ENCODE measurements around the gene ANKFY1.
"Not testable (repeated sequence)": the region's sequence is repeated elsewhere in the genome, so short reads cannot be mapped to it uniquely, and the experiment has no call there.

Gene ANKFY1

DNA sequence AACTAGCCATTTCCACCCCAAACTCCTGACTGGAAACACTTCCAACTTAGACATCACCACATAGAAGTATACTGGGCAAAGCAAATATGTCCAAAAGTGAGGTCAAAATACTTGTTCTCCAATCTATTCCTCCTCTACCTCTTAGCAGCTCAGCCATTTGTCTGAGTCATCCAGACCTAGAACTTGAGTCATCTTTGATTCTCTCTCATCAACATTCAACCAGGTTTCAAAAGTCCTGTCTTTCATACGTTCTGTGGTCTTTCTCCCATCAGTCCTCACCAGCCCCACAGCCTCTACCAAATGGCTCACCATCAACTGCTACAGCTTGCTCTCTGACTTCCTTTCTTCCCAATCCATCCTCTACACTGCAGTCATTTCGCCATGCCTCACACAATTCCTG is 6.8 kb downstream of the ANKFY1 start:
- no peak for DNase-seq (ENCODE audit: low read depth)

DNA sequence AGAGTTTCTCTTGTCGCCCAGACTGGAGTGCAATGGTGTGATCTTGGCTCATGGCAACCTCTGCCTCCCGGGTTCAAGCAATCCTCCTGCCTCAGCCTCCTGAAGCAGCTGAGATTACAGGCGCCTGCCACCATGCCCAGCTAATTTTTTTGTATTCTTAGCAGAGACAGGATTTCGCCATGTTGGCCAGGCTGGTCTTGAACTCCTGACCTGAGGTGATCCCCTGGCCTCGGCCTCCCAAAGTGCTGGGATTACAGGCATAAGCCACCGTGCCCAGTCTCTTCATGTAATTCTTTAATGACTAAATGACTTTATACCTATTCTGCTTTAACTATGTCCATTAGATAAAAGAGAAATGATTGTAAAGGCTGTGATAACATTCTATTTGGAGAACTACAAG is 8.5 kb downstream of the ANKFY1 start:
- not testable (repeated sequence) for DNase-seq (ENCODE audit: low read depth)

GRCh38 chr17:4250887-4251286 is 12.9 kb downstream of the ANKFY1 start:
- no peak for DNase-seq (ENCODE audit: low read depth)

DNA sequence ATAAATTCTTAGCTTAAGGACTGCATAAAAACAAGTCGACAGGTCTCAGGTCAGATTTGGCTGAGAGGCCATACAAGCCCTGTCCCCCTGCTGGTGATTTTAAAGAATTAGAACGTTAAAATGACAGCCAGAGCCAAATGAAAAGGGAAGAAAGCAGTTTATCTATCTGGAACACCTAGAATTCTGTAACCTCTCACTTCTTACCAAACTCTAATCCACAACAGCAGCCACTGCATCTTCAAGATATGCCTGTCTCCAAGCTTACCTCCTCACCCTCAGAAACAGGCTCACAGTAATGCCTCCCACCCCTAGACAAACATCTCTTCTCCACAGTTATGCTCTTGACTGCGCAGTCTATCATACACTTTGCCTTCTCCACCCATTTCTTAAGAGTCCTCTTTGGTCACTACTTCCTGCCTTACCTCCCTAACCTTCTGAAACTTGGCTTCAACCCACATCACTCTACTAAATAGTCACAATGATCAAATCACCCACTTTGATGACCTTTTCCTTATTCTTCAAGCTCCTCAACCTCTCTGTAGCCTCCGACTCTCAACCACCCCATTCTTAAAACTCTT is 14.2 kb downstream of the ANKFY1 start:
- DNase-seq (ENCODE audit: low read depth): no peak

DNA sequence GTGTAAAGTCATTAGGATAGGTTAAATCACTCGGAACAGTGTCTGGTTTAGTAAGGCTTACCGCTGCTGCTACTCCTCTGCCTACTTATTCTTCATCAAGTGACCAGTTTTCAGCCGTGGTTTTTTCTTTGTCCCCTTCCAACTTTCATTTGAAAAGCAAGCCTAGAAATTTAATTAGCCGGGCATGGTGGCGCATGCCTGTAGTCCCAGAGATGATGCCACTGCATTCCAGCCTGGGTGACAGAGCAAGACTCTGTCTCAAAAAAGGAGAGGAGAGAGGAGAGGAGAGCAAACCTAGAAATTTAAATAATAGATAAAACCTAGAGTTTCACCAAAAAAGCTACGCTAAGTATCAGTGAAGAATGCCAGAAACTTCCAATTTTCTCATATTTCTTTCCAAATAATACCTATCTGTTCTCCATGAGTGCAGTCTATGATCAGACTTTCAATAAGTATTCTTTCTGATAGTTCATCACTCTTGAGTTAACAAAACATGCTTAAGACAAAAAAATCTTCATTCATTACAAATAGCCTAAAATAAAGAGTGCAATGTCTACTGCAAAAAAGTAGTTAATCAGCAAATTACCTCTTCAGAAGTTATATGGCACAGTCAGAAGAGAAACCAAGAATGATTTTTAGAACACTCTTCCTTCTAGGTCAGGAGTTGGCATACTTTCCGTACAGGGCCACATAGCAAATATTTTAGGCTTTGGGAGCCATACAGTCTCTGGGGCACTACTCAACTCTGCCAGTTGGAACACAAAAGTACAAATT is 15.1 kb downstream of the ANKFY1 start:
- no peak for DNase-seq (ENCODE audit: low read depth)

DNA sequence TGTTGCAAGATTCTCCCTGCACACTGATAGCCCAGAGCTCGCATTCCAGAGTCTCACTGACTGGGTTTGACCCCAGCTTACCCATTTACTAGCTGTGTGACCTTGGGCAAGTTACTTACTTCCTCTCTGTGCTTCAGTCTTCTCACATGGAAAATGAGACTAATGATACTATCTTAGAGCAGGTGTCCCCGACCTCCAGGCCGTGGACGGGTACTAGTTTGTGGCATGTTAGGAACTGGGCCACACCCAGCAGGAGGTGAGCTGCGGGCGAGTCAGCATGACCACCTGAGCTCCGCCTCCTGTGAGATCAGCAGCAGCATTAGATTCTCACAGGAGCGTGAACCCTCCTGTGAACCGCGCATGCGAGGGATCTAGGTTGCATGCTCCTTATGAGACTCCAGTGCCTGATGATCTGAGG is 15.8 kb downstream of the ANKFY1 start:
- DNase-seq (ENCODE audit: low read depth): no peak

DNA sequence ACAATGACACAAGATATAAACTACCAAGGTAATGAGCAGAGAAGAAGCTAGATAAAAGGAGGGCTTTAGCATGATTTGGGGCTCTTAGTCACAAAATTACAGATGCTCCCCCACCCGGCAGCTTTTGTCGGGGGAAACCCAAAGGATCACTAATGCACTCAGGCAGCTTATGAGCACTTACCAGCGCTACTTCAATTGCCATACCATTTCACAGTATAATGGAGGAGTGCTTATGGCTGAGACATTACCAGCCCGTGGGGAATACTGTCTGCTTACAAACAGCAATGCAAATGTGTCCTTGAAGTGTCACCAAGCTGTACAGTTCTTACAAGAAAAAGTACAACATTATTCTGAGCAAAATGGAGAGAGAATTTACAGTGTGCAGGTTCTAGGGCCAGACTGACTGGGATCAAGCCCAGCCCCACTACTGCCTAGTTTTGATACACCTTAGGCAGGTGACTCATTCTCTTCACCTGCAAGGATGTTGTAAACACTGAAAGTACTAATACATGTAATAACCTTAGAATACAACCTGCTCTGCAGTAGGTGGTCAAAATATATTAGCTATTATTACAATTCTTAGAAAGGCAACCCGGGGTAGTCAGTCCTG is 16.3 kb downstream of the ANKFY1 start:
- no peak for DNase-seq (ENCODE audit: low read depth)

GRCh38 chr17:4246674-4247073 is 17.1 kb downstream of the ANKFY1 start:
- DNase-seq (ENCODE audit: low read depth): no peak

DNA sequence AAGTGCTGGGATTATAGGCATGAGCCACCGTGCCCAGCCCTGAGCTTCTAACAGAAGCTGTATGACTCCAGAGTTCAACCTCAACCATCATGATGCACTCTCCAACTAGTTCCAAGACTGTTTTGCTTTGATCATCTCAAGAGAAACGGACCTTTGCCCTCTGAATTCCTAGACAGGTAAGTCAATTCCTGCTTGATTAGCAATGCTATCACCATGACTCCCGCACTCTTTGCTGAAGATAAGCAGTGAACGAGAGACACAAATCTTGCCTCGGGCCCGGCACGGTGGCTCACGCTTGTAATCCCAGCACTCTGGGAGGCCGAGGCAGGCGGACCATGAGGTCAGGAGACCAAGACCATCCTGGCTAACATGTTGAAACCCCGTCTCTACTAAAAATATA is 22.2 kb downstream of the ANKFY1 start:
- DNase-seq (ENCODE audit: low read depth): no peak

DNA sequence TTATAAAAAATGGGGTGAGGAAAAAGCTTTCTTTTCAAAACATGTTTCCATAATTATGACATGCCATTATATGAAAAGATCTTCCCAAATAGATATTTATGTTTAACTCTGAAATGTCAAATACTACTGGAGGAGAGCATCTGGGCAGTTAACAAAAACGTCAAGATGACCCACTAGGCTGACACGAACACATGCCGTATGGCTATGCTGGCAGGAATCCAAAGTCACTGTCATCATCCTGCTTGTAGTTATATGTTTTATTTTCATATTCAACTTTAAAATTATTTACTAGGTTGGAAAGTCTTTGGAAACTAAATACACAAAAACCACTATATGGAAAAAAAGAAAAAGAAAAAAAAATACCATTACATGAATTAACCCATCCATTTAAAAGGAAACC is 27.3 kb downstream of the ANKFY1 start:
- DNase-seq (ENCODE audit: low read depth): no peak

- no peak for DNase-seq (ENCODE audit: low read depth)
Measured at GRCh38 chr17:4235372-4236279, 28.2 kb downstream of the ANKFY1 start.

GRCh38 chr17:4234401-4234800 is 29.4 kb downstream of the ANKFY1 start:
- no peak for DNase-seq (ENCODE audit: low read depth)

DNA sequence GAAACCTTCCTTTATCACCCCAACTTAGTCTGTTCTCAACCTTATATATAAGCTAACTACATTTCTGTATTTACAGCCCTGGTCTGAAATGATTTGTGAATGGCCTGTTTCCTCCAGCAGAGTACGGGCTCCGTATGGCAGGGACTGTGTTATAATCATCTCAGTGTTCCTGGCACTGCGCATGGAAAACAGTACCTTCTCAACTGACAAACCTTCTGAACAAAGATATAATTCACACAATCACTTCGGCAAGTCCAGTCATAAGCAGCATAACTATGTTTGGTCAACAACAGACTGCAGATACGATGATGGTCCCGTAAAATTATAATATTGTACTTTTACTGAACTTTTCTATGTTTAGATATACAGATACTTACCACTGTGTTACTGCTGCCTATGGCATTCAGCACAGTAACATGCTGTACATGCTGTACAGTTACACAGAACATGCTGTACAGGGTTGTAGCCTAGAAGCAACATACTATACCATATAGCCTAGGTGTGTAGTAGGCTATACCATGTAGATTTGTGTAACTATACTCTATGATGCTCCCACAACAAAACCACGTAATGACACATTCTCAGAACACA is 30.0 kb downstream of the ANKFY1 start:
- DNase-seq (ENCODE audit: low read depth): no peak

GRCh38 chr17:4232168-4232813 is 31.5 kb downstream of the ANKFY1 start:
- DNase-seq (ENCODE audit: low read depth): no peak

GRCh38 chr17:4229627-4230541 is 33.9 kb downstream of the ANKFY1 start:
- DNase-seq (ENCODE audit: low read depth): no peak

- DNase-seq (ENCODE audit: low read depth): no peak
Measured at GRCh38 chr17:4221899-4222659, 41.7 kb downstream of the ANKFY1 start.

- no peak for DNase-seq (ENCODE audit: low read depth)
Measured at GRCh38 chr17:4221163-4221562, 42.6 kb downstream of the ANKFY1 start.

- no peak for DNase-seq (ENCODE audit: low read depth)
Measured at GRCh38 chr17:4220655-4221054, 43.1 kb downstream of the ANKFY1 start.

GRCh38 chr17:4219241-4219640 is 44.5 kb downstream of the ANKFY1 start:
- no peak for DNase-seq (ENCODE audit: low read depth)
